CD4-positive, alpha-beta T cell treated with Interleukin-6 at 100 ng/mL for 8 hours (primary cell): ENCODE results near the gene FOS.
"Not testable (repeated sequence)": the region's sequence is repeated elsewhere in the genome, so short reads cannot be mapped to it uniquely, and the experiment has no call there.

Experiments used
- DNase-seq: peaks from one replicate; pipeline ENCODE4 v3.0.0-alpha.2; 2020; ENCODE audit warnings: mixed read lengths, low spot score

The FOS gene

DNA sequence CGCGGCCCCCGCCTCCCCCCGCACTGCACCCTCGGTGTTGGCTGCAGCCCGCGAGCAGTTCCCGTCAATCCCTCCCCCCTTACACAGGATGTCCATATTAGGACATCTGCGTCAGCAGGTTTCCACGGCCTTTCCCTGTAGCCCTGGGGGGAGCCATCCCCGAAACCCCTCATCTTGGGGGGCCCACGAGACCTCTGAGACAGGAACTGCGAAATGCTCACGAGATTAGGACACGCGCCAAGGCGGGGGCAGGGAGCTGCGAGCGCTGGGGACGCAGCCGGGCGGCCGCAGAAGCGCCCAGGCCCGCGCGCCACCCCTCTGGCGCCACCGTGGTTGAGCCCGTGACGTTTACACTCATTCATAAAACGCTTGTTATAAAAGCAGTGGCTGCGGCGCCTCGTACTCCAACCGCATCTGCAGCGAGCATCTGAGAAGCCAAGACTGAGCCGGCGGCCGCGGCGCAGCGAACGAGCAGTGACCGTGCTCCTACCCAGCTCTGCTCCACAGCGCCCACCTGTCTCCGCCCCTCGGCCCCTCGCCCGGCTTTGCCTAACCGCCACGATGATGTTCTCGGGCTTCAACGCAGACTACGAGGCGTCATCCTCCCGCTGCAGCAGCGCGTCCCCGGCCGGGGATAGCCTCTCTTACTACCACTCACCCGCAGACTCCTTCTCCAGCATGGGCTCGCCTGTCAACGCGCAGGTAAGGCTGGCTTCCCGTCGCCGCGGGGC, at the start of gene FOS:
FOS (plus strand) TSS at position 407 of the 731 bp plus-strand sequence; CDS start at position 562, 155 bp downstream.
- peak; percentile 91 for DNase-seq

DNA sequence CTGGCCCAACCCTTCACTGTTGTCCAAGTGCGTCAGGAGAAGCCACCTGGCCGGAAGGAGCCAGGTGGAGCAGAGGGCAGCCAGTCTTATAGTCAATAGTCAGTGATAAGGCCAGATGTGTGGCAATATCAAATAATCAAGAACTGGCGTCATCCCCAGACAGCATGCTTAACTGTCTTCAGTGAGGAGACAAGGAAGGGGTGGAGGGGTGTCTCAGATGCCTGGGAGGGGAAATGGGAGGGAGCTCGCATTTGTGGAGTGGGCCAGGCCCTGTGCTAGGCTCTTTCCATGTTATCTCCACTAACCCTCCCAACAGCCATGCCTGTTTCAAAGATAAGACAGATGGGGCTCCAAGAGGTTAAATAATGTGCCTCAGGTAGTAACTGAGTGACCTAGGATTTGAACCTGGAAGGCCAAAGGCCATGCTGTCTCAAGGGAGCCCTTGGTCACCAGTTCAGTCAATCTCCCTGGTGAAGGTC, 48.9 kb upstream of the FOS start:
- no peak for DNase-seq

DNA sequence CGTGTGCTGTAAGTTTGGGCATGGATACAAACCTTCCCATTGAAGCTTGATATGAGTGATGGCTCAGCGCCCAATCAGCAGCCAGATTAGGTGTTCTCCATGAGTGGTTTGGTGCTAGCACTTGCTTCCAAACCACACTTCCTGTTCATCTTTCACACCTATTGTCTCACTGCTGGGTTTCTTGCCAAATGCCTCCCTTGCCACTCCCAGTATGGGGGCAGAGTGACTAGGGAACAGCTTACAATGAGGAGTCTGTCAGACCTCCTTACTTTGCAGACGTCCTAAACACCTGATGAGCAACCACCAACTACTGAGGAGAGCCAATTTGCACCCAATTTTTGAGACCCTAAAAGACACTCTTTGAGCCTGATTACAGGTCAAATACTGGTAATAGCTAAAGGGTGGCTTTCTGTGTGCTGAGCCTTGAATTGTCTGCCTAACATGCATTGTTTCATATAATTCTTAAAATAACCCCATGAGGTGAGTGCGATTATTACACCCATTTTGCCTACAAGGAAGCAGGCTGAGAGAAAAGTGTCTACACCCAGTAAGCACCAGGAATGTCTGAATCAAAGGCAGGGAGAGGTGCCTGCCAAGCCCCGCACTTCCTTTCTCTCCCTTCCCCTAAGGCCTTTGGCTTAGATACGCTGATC, 48.4 kb upstream of the FOS start:
- peak; percentile 66 for DNase-seq

DNA sequence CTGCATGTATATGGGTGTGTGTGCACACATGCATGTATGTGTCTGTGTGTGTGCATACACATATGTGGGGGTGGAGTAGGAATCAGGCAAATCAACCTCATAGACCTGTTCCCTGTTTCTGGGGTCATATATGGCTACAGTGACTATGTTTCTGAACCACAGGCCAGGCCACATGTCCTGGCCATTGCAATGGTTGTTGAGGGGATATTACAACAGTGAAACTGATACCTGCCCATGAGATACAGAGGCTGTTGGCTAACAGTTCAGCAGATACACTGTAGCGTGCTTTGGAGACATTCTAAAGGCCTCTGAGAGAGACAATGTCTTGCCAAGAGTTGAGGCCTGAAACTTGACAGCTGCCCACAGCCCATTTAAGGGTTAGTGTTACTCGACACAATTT, 47.3 kb upstream of the FOS start:
- no peak for DNase-seq

DNA sequence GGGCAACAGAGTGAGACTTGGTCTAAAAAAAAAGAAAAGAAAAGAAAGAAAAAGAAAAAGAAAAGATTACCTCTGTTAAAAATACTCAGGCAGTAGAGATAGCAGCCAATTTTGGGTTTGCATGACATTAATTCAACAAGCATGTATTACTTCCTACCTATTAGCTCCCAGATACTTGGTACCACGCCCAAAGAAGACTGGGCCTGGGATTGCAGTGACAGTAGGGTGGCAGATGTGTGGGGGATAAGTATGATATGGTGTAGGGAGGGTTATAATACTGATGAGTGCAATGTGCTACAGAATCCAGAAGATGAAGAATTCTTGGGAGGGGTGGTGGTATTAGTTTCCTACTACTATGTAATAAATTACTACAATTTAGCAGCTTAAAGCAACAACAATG, 46.4 kb upstream of the FOS start:
- DNase-seq: no peak

DNA sequence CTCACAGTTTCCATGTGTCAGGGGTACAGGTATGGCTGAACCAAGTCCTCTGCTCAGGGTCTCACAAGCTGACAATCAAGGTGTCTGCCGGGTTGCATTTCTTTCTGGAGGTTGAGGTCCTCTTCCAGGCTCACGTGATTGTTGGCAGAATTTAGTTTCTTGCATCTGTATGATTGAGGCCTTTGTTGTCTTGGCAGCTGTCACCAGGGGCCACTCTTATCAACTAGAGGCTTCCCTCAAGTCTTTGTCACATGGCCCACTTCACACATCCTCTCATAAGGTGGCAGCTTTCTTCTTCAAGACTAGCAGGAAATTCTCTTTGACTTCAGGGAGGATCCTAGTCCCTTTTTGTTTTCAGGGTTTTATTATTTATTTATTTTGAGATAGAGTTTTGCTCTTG, 46.0 kb upstream of the FOS start:
- peak; percentile 76 for DNase-seq

DNA sequence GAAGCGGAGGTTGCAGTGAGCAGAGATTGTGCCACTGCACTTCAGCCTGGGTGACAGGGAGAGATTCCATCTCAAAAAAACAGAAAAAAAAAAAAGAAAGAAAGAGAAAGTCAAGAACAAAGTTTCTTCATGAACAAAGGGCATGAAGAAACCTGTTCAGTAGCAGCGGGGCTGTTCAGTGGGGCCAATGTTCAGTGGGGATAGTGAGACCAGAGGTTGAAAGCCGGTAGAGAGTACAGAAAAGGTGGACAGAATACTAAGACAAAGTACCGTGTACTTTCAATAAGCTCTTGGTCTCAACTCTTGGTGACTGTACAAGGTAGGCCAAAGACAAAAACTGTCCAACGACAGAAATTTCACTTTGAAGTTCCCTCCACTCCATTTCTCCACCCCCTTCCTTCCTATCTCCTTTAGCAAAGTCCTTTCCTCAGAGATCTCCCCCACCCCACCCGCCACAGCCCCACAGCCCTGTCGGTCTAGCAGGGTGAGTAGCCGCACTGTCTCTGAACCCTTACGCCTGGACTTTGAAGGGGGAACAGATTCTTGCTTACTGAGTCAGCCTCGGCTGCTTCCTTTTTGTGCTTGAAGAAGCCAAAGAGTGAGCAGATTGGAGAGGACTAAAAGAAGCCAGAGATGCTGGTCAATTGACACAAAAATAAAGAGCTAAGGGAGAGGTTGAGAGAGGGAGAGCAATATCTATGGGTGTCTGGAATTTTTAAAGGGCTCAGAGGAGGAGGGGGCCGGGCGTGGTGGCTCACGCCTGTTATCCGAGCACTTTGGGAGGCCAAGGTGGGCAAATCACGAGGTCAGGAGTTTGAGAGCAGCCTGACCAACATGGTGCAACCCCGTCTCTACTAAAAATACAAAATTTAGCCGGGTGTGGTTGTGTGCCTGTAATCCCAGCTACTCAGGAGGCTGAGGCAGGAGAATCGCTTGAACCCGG, 44.2 kb upstream of the FOS start:
- DNase-seq: no peak

DNA sequence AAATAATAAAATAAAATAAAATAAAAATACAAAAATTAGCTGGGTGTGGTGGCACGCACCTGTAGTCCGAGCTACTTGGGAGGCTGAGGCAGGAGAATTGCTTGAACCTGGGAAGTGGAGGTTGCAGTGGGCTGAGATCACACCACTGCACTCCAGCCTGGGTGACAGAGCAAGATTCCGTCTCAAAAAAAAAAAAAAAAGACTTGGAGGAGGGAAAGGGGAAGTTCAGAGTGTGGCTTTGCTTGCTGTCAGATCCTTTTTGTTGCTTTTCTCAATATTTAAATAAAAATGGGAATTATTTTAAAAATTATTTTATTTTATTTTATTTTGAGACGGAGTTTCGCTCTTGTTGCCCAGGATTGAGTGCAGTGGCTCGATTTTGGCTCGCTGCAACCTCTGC, 43.4 kb upstream of the FOS start:
- not testable (repeated sequence) for DNase-seq

DNA sequence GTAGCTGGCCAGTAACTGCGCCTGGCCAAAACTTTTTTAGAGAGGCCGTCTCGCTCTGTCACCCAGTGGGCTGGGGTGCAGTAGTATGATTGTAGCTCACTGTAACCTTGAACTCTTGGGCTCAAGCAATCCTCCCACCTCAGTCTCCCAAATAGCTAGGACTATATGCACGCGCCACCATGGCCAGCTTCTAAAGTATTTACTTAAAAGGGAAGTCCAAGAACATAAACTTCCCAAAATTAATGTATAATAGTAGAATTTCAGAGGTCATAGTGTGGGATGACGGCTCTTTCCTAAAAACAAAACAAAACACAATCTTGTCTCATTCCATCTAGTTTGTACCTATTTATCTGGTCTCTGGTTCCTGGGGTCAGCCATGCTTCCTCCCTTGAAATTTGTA, 42.2 kb upstream of the FOS start:
- no peak for DNase-seq

DNA sequence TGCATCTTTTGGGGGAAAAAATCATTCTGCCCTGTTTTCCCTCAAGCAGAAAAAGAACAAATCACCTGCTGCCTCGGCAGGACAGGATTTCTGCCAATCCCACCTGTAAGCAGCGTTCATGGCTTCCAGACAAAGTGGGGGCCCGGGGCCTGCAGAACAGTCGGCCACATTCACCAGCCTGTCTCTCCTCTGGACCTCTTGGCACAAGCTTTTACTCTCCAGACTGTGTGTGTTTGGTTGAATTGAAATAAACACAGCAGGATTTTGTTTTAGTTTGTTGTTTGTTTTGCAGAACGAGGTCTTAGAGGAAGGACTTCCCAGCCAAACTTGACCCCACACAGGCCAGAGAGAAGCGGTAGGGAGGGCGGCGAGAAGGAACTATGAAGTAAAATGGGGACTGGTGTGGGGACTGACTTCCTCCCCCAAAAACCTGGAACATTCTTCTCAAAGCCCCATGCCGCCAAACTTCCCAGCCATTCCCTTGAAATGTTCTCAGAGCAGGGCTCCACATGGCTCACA, 41.7 kb upstream of the FOS start:
- DNase-seq: no peak

DNA sequence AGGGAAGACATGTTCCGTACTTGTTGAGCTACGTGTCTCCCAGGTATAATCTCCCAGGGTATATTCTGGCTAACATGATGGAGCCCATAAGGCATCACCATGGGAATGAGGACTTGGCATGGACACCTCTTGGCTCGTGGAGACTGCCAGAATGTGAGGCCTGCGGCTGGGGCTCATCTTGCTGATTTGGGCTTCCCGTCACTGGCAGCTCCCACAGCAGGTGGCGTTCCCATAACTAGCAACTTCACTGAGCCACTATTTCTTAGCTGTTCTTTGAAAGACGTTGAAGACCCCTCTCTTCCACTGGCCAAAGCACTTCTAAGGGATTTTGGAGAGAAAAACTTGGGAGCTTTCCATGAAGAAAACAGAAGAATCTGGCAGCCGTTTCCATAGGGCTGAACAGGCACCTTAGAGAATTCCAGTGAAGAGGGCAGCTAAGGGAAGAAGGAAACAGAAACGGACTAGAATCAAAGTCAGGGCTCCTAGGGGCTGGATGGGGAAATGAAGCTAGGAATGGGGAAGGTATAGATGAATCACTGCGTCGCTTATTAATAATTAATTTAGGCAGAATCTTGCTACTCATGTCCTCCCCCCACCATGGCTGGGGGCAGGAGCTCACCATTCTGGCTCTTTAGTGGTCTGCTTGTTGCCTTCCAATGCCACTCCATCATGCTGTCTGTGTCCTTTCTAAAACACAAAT, 39.7 kb upstream of the FOS start:
- DNase-seq: no peak

DNA sequence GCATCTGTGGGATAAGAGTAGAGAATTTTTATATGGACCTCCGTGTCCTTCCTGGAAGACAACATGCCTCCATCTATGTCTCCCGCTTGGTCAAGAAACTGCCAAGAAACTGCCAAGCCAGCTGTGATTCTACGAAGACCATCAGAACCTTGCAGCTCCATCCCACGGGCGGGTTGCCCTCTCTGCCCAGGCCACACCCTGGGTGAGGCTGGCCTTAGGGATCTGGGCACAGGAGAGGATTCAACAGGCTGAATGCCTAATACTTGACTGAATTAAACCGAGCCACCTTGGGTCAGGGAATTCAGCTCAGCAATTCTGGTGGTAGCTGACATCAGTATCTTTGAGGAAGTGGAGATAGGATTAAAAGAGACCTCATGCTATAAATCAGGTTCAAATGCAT, 37.8 kb upstream of the FOS start:
- DNase-seq: no peak

DNA sequence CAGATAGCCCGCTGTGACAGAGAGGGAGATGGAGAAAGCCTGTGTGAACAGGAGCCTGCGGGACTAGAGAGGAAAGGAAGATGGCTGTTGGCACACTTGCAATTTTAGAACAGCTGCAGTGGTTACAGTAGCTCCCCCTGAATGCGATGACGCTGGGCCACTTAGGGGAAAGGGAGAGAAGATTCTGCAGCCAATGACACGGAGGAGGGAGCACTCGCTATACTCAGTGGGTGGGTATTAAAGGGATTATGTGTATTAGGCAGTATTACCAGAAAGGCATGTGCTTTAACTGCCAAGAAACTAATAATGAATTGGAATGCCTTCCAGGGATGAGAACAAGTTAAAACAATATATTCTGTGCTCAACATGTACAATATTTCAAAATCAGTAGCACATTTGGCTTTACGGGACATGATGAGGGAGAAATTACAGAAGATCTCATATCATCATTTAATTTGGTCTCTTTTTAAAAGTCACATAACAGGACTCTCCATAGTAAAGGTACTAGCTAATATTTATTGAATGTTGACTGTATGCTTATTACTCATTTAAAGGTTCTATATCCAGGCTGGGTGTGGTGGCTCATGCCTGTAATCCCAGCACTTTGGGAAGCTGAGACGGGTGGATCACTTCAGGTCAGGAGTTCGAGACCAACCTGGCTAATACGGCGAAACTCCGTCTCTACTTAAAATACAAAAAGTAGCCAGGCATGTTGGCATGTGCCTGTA, 35.9 kb upstream of the FOS start:
- no peak for DNase-seq

DNA sequence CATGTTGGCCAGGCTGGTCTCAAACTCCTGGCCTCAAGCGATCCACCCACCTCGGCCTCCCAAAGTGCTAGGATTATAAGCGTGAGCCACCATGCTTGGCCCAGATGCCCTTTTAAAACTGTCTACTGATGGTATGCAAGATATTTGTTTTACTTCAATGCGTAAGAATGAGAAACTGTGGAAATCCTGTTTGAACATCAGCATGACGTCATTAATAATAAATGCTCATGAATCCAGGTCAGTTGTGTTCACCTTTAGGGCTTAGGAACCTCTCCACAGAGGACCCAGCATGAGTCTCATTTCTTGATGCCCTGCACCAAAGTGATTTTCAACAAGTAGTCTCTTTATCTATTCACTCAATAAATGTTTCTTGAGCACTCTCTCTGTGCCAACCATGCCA, 34.5 kb upstream of the FOS start:
- DNase-seq: no peak

DNA sequence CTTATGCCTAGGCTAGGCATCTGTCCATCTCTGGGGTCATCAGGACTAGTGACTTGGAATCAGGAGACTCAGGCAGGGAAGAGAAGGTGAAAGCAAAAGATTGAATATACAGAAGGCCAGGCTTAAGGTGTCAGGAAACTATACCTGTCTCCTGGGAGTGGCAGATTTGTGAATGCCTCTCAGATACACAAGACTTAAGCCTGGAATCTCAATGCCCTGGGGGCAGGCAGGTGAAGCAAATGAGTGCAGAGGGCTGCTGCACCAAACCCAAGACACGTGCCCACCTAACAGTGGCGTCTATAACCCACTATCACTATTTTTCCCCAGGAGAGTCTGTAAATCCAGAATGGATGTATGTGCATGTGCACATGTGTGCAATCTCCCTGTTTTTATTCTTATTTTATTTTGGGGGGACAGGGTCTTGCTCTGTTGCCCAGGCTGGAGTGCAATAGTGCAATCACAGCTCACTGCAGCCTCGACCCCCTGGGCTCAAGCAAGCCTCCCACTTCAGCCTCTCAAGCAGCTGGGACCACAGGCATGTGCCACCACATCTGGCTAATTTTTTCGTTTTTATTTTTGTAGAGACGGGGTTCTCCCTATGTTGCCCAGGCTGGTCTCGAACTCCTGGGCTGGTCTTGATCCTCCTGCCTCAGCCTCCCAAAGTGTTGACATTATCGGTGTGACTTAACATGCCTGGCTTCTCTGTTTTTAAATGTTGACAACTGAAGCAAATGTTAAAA, 31.9 kb upstream of the FOS start:
- DNase-seq: no peak

DNA sequence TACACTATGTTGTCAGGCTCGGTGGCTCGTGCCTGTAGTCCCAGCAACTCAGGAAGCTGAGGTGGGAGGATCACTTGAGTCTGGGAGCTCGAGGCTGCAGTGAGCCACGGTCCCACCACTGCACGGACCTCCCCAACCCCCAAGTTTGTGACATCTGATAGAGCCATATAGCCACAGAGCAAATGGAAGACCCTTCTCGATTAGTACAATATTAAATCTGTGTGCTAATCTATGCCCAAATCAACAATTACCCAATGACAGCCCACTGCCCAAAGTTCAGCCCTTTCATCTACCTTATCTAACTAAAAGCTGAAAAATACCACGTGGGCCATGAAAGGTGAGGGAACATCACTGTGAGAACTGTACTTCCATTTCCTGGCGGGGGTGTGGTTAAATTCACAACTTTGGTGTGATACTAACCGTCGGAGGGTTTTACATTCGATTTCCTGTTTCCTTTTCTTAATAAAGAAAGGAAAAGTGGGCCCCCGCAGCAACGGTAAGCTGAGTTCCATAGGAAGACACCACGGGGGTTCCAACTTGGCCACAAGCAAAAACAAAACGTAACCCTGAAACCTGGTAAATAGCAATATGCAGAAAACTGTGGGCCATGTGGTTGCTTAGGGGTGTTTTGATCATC, 31.2 kb upstream of the FOS start:
- peak; percentile 76 for DNase-seq

DNA sequence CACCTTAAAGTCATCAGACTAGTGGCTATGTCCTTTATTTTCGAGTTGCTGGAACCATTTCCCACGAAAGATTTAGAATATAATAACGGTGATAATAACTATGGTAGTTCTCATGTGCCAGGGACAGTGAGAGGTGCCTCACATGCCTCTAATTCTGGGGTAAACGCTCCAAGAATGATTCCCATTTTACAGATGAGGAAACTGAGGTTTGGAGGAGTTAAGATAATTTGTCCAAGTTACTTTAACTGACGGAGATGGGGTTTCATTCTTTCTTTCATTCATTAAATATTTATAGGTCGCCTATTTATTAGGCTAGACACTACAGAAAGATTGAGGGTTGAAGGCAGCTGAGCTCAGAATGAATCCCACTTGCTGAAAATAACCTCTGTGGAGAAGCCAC, 30.7 kb upstream of the FOS start:
- no peak for DNase-seq

DNA sequence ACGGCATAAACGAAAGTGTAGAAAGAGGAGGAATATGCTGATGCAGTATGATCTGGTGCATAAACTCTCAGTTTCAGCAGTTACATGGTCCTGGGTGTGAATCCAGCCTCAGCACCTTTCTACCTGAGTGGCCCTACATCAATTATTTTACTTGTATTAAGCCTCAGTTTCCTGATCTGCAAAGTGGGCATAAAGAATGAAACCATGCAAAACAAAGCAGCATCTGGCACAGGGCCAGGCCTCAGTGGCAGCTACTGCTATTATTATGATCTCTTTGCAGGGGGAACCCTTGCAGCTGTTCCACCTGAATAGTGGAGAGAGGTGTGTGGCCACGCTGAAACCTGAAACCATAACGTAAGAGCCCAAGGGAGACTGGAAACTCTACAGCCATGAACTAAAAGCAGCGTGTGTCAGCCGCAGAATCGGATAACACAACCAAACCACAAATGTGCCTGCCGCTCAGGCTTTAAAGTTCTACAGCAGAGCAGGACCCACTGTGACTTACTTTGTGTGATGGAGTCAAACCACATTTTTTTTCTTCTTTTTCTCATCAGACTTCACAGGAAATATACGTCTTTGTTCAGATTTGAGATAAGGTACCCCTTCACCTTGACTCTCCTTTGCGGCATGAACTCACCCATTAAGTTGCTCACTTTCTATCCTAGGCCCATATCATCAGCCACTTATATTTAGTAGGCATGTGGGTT, 29.2 kb upstream of the FOS start:
- peak; percentile 89 for DNase-seq

DNA sequence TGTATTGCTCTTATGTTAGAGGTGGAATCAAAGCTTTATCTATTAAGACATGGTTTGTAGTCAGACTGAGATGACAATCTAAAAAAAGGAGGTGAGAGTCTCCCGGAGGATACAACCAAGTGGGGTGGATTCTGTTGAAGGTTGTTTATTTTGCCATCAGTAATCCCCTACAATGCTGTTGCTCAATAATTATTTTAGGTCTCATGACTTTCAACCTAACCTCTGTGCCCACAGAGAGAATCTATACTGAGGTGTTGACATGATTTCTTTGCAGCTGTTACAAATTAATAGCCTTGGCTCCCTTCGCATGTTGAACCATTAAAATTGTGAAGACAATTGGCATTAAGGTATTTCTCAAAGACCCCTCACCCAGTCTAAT, 28.7 kb upstream of the FOS start:
- DNase-seq: no peak
